OCI-LY1 (cell line): ENCODE results near the gene HPSE2.

Experiments
- H2AFZ ChIP-seq: fragments of 200-600 bp; sonication (generic), shearing (Covaris generic); 2 replicates; pipeline ENCODE4 v1.6.0; 2014; ENCODE audit warnings: antibody characterized with exemption, mild to moderate bottlenecking, low read length
- H3F3A ChIP-seq: fragments of 200-600 bp; sonication (generic), shearing (Covaris generic); 2 replicates; pipeline ENCODE4 v1.6.0; 2014; ENCODE audit warnings: mild to moderate bottlenecking, antibody characterized with exemption, low read length, moderate library complexity; ENCODE audit not compliant: insufficient read depth
- H3K27ac ChIP-seq: fragments of 200-600 bp; sonication (generic); 2 replicates; pipeline ENCODE4 v1.5.1; 2014; ENCODE audit warnings: low read length, mixed run types, mild to moderate bottlenecking, low read depth; ENCODE audit not compliant: poor library complexity, severe bottlenecking
- H3K27me3 ChIP-seq: fragments of 200-600 bp; sonication (generic); 2 replicates; pipeline ENCODE4 v1.6.0; 2014; ENCODE audit warnings: antibody characterized with exemption, mild to moderate bottlenecking, low read length, moderate library complexity; ENCODE audit not compliant: insufficient read depth
- H3K36me3 ChIP-seq: fragments of 200-600 bp; sonication (generic); 2 replicates; pipeline ENCODE4 v1.6.1; 2014; ENCODE audit warnings: mild to moderate bottlenecking, antibody characterized with exemption, low read length, moderate library complexity, mixed read lengths; ENCODE audit not compliant: insufficient read depth
- H3K4me1 ChIP-seq: fragments of 200-600 bp; sonication (generic); 2 replicates; pipeline ENCODE4 v1.5.1; 2014; ENCODE audit warnings: mild to moderate bottlenecking, low read length, moderate library complexity; ENCODE audit not compliant: insufficient read depth, severe bottlenecking
- H3K4me2 ChIP-seq: fragments of 200-600 bp; sonication (generic), shearing (Covaris generic); 2 replicates; pipeline ENCODE4 v1.6.1; 2014; ENCODE audit warnings: low read length
- H3K4me3 ChIP-seq: fragments of 200-600 bp; sonication (generic); 2 replicates; pipeline ENCODE4 v1.5.1; 2014; ENCODE audit warnings: low read length, low read depth, mild to moderate bottlenecking, mixed read lengths; ENCODE audit not compliant: poor library complexity, severe bottlenecking
- H3K79me2 ChIP-seq: fragments of 200-600 bp; shearing (Covaris generic); 2 replicates; pipeline ENCODE4 v1.6.1; 2016; ENCODE audit warnings: mixed run types, low read length, mixed read lengths; ENCODE audit not compliant: insufficient read depth
- H3K9ac ChIP-seq: fragments of 200-600 bp; sonication (generic), shearing (Covaris generic); 2 replicates; pipeline ENCODE4 v1.6.1; 2014; ENCODE audit warnings: mild to moderate bottlenecking, low read length, mixed read lengths
- H3K9me2 ChIP-seq: fragments of 200-600 bp; sonication (generic), shearing (Covaris generic); 2 replicates; pipeline ENCODE4 v1.6.1; 2014; ENCODE audit warnings: low read depth, mild to moderate bottlenecking, low read length, mixed read lengths
- H3K9me3 ChIP-seq: fragments of 200-600 bp; shearing (Covaris generic); 2 replicates; pipeline ENCODE4 v1.6.1; 2014; ENCODE audit warnings: low read length, mixed read lengths
- H4K20me1 ChIP-seq: fragments of 200-600 bp; sonication (generic), shearing (Covaris generic); 2 replicates; pipeline ENCODE4 v1.6.0; 2016; ENCODE audit warnings: mild to moderate bottlenecking, low read length; ENCODE audit not compliant: insufficient read depth
- CTCF ChIP-seq: fragments of 200-600 bp; sonication (generic), shearing (Covaris generic); IDR thresholded peaks from 2 replicates; pipeline ENCODE4 v1.5.1; 2017; ENCODE audit warnings: mild to moderate bottlenecking, antibody characterized with exemption, low read length, moderate library complexity, mixed read lengths
- EZH2 ChIP-seq: fragments of 200-600 bp; sonication (generic), shearing (Covaris generic); IDR thresholded peaks from 2 replicates; pipeline ENCODE4 v1.8.0; 2017; ENCODE audit warnings: borderline replicate concordance, mixed run types, mild to moderate bottlenecking, antibody characterized with exemption, low read length, moderate library complexity, mixed read lengths

HPSE2 gene

GRCh38 chr10:98460837-98461499, 774.7 kb downstream of the HPSE2 start:
- H3F3A ChIP-seq = no peaks in the 10 kb centered on the region
- no peak for TF ChIP-seq EZH2
- no peak for TF ChIP-seq CTCF
- H3K4me2 ChIP-seq = no peak overlapping the region
- no peaks in the 10 kb centered on the region for H3K36me3 ChIP-seq
- H3K79me2 ChIP-seq = no peaks in the 10 kb centered on the region
- no peak overlapping the region for H2AFZ ChIP-seq
- no peak overlapping the region for H3K9ac ChIP-seq
- H3K27me3 ChIP-seq = no peaks in the 10 kb centered on the region
- no peak overlapping the region for H3K27ac ChIP-seq
- H3K4me1 ChIP-seq = no peaks in the 10 kb centered on the region
- no peaks in the 10 kb centered on the region for H3K9me3 ChIP-seq
- no peaks in the 10 kb centered on the region for H3K9me2 ChIP-seq
- no peaks in the 10 kb centered on the region for H4K20me1 ChIP-seq
- H3K4me3 ChIP-seq = no peak overlapping the region

- Histone ChIP-seq H2AFZ (no peak overlapping the region), H3K9me3 (no peaks in the 10 kb centered on the region), H3K27me3 (no peaks in the 10 kb centered on the region), H4K20me1 (no peaks in the 10 kb centered on the region), H3K9ac (no peak overlapping the region), H3K4me3 (no peak overlapping the region), H3K79me2 (no peaks in the 10 kb centered on the region), H3K9me2 (no peaks in the 10 kb centered on the region), H3K36me3 (no peaks in the 10 kb centered on the region), H3K27ac (no peak overlapping the region), H3K4me2 (no peak overlapping the region), H3F3A (no peaks in the 10 kb centered on the region), H3K4me1 (no peaks in the 10 kb centered on the region)
- TF ChIP-seq CTCF (no peak), EZH2 (no peak)
Observed at GRCh38 chr10:98458809-98459784, 776.6 kb downstream of the HPSE2 start.

- Histone ChIP-seq H3K4me3 (no peak overlapping the region), H3K79me2 (no peaks in the 10 kb centered on the region), H3K27ac (no peak overlapping the region), H3F3A (no peaks in the 10 kb centered on the region), H3K9me2 (no peaks in the 10 kb centered on the region), H3K4me2 (no peak overlapping the region), H3K4me1 (no peaks in the 10 kb centered on the region), H3K9me3 (no peaks in the 10 kb centered on the region), H3K36me3 (no peaks in the 10 kb centered on the region), H2AFZ (no peak overlapping the region), H3K9ac (no peak overlapping the region), H3K27me3 (no peaks in the 10 kb centered on the region), H4K20me1 (no peaks in the 10 kb centered on the region)
- TF ChIP-seq CTCF (no peak), EZH2 (no peak)
Observed at GRCh38 chr10:98457721-98458120, 777.9 kb downstream of the HPSE2 start.
